H1 (cell line): ENCODE results near the gene PRDM10. TPM values are rescaled to one million over a fixed set of nuclear protein-coding genes. Genes with fewer than 3 reads are reported as not detected.

Source experiments
- CTCF ChIA-PET: fragments of 300-600 bp; sonication (Branson Sonifier 250); formaldehyde crosslinking; loops from one replicate; lab custom pipeline; 2021; ENCODE audit not compliant: partially characterized antibody; lab: Charles Lee
- POLR2A ChIA-PET: fragments of 300-600 bp; sonication (Branson Sonifier 250); formaldehyde crosslinking; loops from one replicate; lab custom pipeline; 2021; ENCODE audit warnings: inconsistent platforms; ENCODE audit not compliant: partially characterized antibody; lab: Charles Lee
- DNase-seq, 2 experiments: peaks; one replicate each; pipeline versions ENCODE4 v3.0.0 to v3.0.0-alpha.2; 2010 to 2022; ENCODE audit warnings: low spot score in 2 of 2, low read depth in 1 of 2, mixed read lengths in 1 of 2
- FAIRE-seq: peaks from 2 replicates; lab custom pipeline; 2011; peaks lifted over from hg19 to GRCh38; lab: Jason Lieb, UNC
- H2AFZ ChIP-seq: 2 replicates; pipeline ENCODE4 v1.8.1; 2012; ENCODE audit warnings: low read length, inconsistent platforms
- H2AK5ac ChIP-seq: 2 replicates; pipeline ENCODE4 v1.6.1; 2013; ENCODE audit warnings: low read depth, low read length
- H2BK120ac ChIP-seq: replicated peaks from 2 replicates; pipeline ENCODE3; 2013; ENCODE audit warnings: low read depth, low read length, inconsistent platforms
- H2BK12ac ChIP-seq: 2 replicates; pipeline ENCODE4 v1.6.1; 2013; ENCODE audit warnings: low read depth, low read length
- H2BK15ac ChIP-seq: 2 replicates; pipeline ENCODE4 v1.6.1; 2013; ENCODE audit warnings: low read length
- H2BK20ac ChIP-seq: 2 replicates; pipeline ENCODE4 v1.6.1; 2013; ENCODE audit warnings: low read length
- H2BK5ac ChIP-seq: 2 replicates; pipeline ENCODE4 v1.6.1; 2013; ENCODE audit warnings: low read depth, low read length
- H3K14ac ChIP-seq: 2 replicates; pipeline ENCODE4 v1.6.1; 2013; ENCODE audit warnings: inconsistent platforms; ENCODE audit not compliant: insufficient read length
- H3K18ac ChIP-seq: 2 replicates; pipeline ENCODE4 v1.6.1; 2013; ENCODE audit warnings: low read length; ENCODE audit errors: extremely low read depth
- H3K23ac ChIP-seq: 2 replicates; pipeline ENCODE4 v1.6.1; 2013; ENCODE audit warnings: inconsistent platforms; ENCODE audit not compliant: insufficient read length
- H3K23me2 ChIP-seq: 2 replicates; pipeline ENCODE4 v1.6.1; 2013; ENCODE audit warnings: low read depth, low read length
- H3K27ac ChIP-seq: 2 replicates; pipeline ENCODE4 v1.6.1; 2011; ENCODE audit warnings: low read depth, low read length, inconsistent platforms
- H3K27me3 ChIP-seq, 4 experiments: replicated peaks in 1 of 4; 1 replicate in 1 of 4; 2 replicates in 3 of 4; pipeline versions ENCODE4 v1.6.1 to v1.8.1; 2011 to 2013; ENCODE audit warnings: low read length in 3 of 4, mild to moderate bottlenecking in 3 of 4, inconsistent platforms in 2 of 4, mixed read lengths in 2 of 4, moderate library complexity in 1 of 4; ENCODE audit not compliant: control insufficient read depth in 3 of 4, insufficient read depth in 3 of 4; ENCODE audit errors: extremely low read depth in 1 of 4
- H3K36me3 ChIP-seq, 4 experiments: 2 replicates each; pipeline versions ENCODE4 v1.6.1 to v1.8.1; 2011 to 2013; ENCODE audit warnings: mild to moderate bottlenecking in 4 of 4, low read length in 3 of 4, moderate library complexity in 2 of 4, control low read depth in 1 of 4, inconsistent platforms in 1 of 4; ENCODE audit not compliant: insufficient read depth in 4 of 4, control insufficient read depth in 2 of 4
- H3K4ac ChIP-seq: replicated peaks from 2 replicates; pipeline ENCODE3; 2013; ENCODE audit warnings: low read length, low read depth, mixed read lengths, inconsistent platforms; ENCODE audit not compliant: insufficient read length
- H3K4me1 ChIP-seq, 4 experiments: replicated peaks in 1 of 4; 1 replicate in 1 of 4; 2 replicates in 3 of 4; pipeline versions ENCODE4 v1.6.1 to v1.8.1; 2011 to 2013; ENCODE audit warnings: low read length in 3 of 4, inconsistent platforms in 2 of 4, mixed read lengths in 1 of 4; ENCODE audit not compliant: insufficient read depth in 4 of 4, control insufficient read depth in 3 of 4
- H3K4me2 ChIP-seq, 2 experiments: 2 replicates each; pipeline versions ENCODE4 v1.6.1 to v1.8.1; 2011 to 2013; ENCODE audit warnings: low read depth in 2 of 2, low read length in 2 of 2, control low read depth in 1 of 2, inconsistent platforms in 1 of 2, mild to moderate bottlenecking in 1 of 2; ENCODE audit not compliant: insufficient read depth in 1 of 2
- H3K4me3 ChIP-seq, 4 experiments: fragments of 200-600, 300-600 bp in 1 of 4; sonication (generic), shearing (Covaris generic), sonication (Bioruptor Twin) in 1 of 4; 2 replicates each; pipeline versions ENCODE4 v1.5.1 to v1.8.1; 2011 to 2016; ENCODE audit warnings: low read length in 4 of 4, low read depth in 3 of 4, control low read depth in 2 of 4, inconsistent platforms in 2 of 4, mild to moderate bottlenecking in 2 of 4, mixed read lengths in 1 of 4, moderate library complexity in 1 of 4; ENCODE audit not compliant: insufficient read depth in 2 of 4; ENCODE audit errors: extremely low read depth in 1 of 4
- H3K56ac ChIP-seq: replicated peaks from 2 replicates; pipeline ENCODE3; 2013; ENCODE audit warnings: low read depth, mild to moderate bottlenecking, mixed read lengths, low read length, inconsistent platforms; ENCODE audit not compliant: insufficient read length
- H3K79me1 ChIP-seq: 2 replicates; pipeline ENCODE4 v1.6.1; 2013; ENCODE audit warnings: low read depth, low read length, control low read depth
- H3K79me2 ChIP-seq, 2 experiments: 2 replicates each; pipeline versions ENCODE4 v1.6.1 to v1.8.1; 2012 to 2013; ENCODE audit warnings: low read length in 2 of 2, mild to moderate bottlenecking in 2 of 2, inconsistent platforms in 1 of 2; ENCODE audit not compliant: insufficient read depth in 2 of 2, control insufficient read depth in 1 of 2
- H3K9ac ChIP-seq, 4 experiments: replicated peaks in 1 of 4; 1 replicate in 1 of 4; 2 replicates in 3 of 4; pipeline versions ENCODE4 v1.6.1 to v1.8.1; 2011 to 2013; ENCODE audit warnings: low read depth in 3 of 4, low read length in 3 of 4, control low read depth in 2 of 4, mild to moderate bottlenecking in 2 of 4, moderate library complexity in 2 of 4, inconsistent platforms in 1 of 4; ENCODE audit errors: extremely low read depth in 1 of 4
- H3K9me3 ChIP-seq, 2 experiments: 2 replicates each; pipeline versions ENCODE4 v1.6.1 to v1.8.1; 2012 to 2013; ENCODE audit warnings: mild to moderate bottlenecking in 2 of 2, moderate library complexity in 2 of 2, control low read depth in 1 of 2, inconsistent platforms in 1 of 2, low read depth in 1 of 2, low read length in 1 of 2, mixed read lengths in 1 of 2; ENCODE audit not compliant: insufficient read depth in 2 of 2
- H4K20me1 ChIP-seq, 2 experiments: replicated peaks in 1 of 2; 2 replicates each; pipeline versions ENCODE3 to v1.8.1; 2011 to 2013; ENCODE audit warnings: inconsistent platforms in 2 of 2, low read length in 2 of 2, mild to moderate bottlenecking in 1 of 2; ENCODE audit not compliant: insufficient read depth in 2 of 2, control insufficient read depth in 1 of 2
- H4K5ac ChIP-seq: 2 replicates; pipeline ENCODE4 v1.6.1; 2013; ENCODE audit warnings: low read length, low read depth, mixed read lengths, inconsistent platforms; ENCODE audit not compliant: insufficient read length
- H4K8ac ChIP-seq: 2 replicates; pipeline ENCODE4 v1.8.0; 2013; ENCODE audit warnings: mild to moderate bottlenecking, moderate library complexity, low read length, inconsistent platforms; ENCODE audit not compliant: insufficient read depth; ENCODE audit errors: extremely low read depth
- H4K91ac ChIP-seq: replicated peaks from 2 replicates; pipeline ENCODE3; 2013; ENCODE audit warnings: low read length, mixed read lengths, inconsistent platforms; ENCODE audit not compliant: insufficient read length
- BACH1 ChIP-seq: IDR thresholded peaks from 2 replicates; pipeline ENCODE4 v1.6.1; 2012; ENCODE audit warnings: low read length, improper control_type of control experiment
- CTBP2 ChIP-seq: IDR thresholded peaks from 2 replicates; pipeline ENCODE4 v1.7.0; 2011; ENCODE audit warnings: borderline replicate concordance, mild to moderate bottlenecking, moderate library complexity, mixed read lengths, low read length; ENCODE audit not compliant: insufficient read depth, insufficient read length
- GABPA ChIP-seq: IDR thresholded peaks from 2 replicates; pipeline ENCODE4 v1.6.1; 2011; ENCODE audit warnings: mild to moderate bottlenecking, low read length, moderate library complexity, borderline replicate concordance; ENCODE audit not compliant: insufficient read depth
- WGBS, 2 experiments: shearing (Covaris generic) in 1 of 2; methylation state at CpG; one replicate each; pipeline versions ENCODE4 v1.1.6 to v1.1.7; 2013 to 2015; ENCODE audit warnings: low lambda C conversion rate in 2 of 2, mixed read lengths in 2 of 2, inconsistent platforms in 1 of 2, low coverage in 1 of 2, missing lambda C conversion rate in 1 of 2; ENCODE audit not compliant: insufficient replicate concordance in 2 of 2, insufficient coverage in 1 of 2, insufficient read length in 1 of 2; ENCODE audit errors: extremely low coverage in 1 of 2, missing lambda C conversion rate in 1 of 2; 5-methylcytosine and 5-hydroxymethylcytosine counted together
- polyA plus RNA-seq, 7 experiments: library from polyadenylated mRNA; depleted of rRNA in 3 of 7; stranded (reverse) in 5 of 7; unstranded in 2 of 7; fragments of >200 nt in 5 of 7; fragments of 200-250 nt in 2 of 7; gene quantifications; 1 replicate in 5 of 7; 2 replicates in 1 of 7; 4 replicates in 1 of 7; pipeline versions ENCODE4 v1.2.1 to v1.2.3, GENCODE V29; 2011 to 2013; ENCODE audit warnings: missing spikeins in 2 of 7, mixed read lengths in 2 of 7
- total RNA-seq: library from RNA; stranded (reverse); fragmentation: NEBNext Ultra II Directional; extraction: Animal tissue kit (Norgen Biotek cat#: 25700); gene quantifications from 2 replicates; pipeline ENCODE4 v1.2.1, GENCODE V29; 2021

The PRDM10 gene
- total and polyA plus RNA-seq, 2 of the 8 experiments (the other 6 are each of a cell fraction or from before 2014, with no cell fraction given): 15.5 to 19.2 TPM

DNA sequence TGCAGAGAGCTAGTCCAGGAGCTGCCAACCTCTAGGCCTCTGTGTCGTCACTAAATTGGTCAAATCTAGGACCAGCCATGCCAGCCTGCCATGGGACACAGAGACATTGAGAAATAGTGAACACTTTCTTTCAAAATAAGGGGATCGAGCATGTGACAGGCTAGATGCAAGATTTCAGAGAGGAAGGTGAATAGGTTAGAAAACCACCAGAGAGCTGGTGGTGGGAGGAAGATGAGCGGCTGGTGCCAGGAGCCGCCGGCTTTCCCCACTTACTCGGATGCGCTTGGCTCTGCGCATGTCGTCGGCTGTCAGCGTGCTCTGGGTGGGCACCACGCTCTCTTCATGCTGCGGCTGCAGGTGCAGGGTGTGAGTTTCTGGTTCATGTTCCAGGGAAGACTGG, 71.9 kb downstream of the PRDM10 start:
- CTCF ChIA-PET: interaction anchor here (1.0 to 4.0 kb wide), 5 partner anchors 16 to 201 kb away, joined by 3 to 15 read pairs (median 4); no protein-coding TSS in a partner anchor

More for the DNA sequence above, 71.9 kb downstream of the PRDM10 start:
- TF ChIP-seq BACH1 (no peak), GABPA (no peak), CTBP2 (no peak)
- no peak for FAIRE-seq
- no peak overlapping the region for H2BK15ac ChIP-seq
- no peak overlapping the region for H3K9ac ChIP-seq
- no peak overlapping the region for H4K5ac ChIP-seq
- H2BK20ac ChIP-seq: no peak overlapping the region
- no peak overlapping the region for H3K23ac ChIP-seq
- H3K79me2 ChIP-seq: no peaks in the 10 kb centered on the region
- peaks cover 0 to 17% (median 10%) of the 10 kb centered on the region in 4 experiments; a peak in 5 of 8 replicates for H3K36me3 ChIP-seq
- no peaks in the 10 kb centered on the region for H4K20me1 ChIP-seq
- no peak overlapping the region for H2AK5ac ChIP-seq
- DNase-seq: no peak
- H3K27me3 ChIP-seq: no peaks in the 10 kb centered on the region
- no peak overlapping the region for H3K14ac ChIP-seq
- no peak overlapping the region for H3K4me3 ChIP-seq
- H2BK120ac ChIP-seq: no peak overlapping the region
- H3K27ac ChIP-seq: no peak overlapping the region
- no peak overlapping the region for H4K91ac ChIP-seq
- peaks cover 0 to 7% (median 2%) of the 10 kb centered on the region in 4 experiments; a peak in 4 of 7 replicates for H3K4me1 ChIP-seq
- H3K23me2 ChIP-seq: no peaks in the 10 kb centered on the region
- no peak overlapping the region for H2AFZ ChIP-seq
- H3K4ac ChIP-seq: no peak overlapping the region
- H3K9me3 ChIP-seq: no peaks in the 10 kb centered on the region
- no peak overlapping the region for H2BK12ac ChIP-seq
- POLR2A ChIA-PET: no interaction called here
- H2BK5ac ChIP-seq: no peak overlapping the region
- no peak overlapping the region for H3K18ac ChIP-seq
- H3K4me2 ChIP-seq: no peak overlapping the region
- 93% methylated on average over 13 of the region's 13 CpGs; no CpG with 5 or more reads in 1 of the 2 experiments for WGBS, 2 experiments
- H3K56ac ChIP-seq: no peak overlapping the region
- H3K79me1 ChIP-seq: no peaks in the 10 kb centered on the region
- no peak overlapping the region for H4K8ac ChIP-seq
